Measurements from ENCODE around the gene CCDC154. TPM values are rescaled to one million over a fixed set of nuclear protein-coding genes. Genes with fewer than 3 reads are reported as not detected.

Gene CCDC154
- total RNA-seq, 4 donors from 2014 or later, result 0.34 to 3.5 (median 0.39) TPM; not detected in 1

DNA sequence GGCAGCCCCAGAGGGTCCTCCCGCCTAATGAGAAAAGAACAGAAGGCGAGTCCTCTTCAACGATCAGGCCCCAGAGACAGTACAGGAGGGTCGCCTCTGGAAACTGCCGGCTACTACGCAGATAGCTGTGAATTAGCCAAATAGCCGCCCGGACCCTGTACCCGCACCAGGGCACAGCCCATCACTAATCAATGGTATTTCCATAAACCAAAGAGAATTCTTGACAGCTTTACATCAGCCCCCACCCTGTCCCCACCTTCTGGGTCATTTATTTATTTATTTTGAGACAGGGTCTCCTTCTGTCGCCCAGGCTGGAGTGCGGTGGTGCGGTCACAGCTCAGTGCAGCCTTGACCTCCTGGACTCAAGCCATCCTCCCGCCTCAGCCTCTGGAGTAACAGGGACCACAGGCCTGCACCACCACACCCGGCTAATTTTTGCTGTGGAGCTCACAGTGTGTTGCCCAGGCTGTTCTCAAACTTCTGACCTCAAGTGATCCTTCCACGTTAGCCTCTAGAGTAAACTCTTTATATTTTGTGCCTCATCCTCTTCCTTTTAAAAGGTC is 31.3 kb upstream of the CCDC154 start:
- WGBS, result 59% methylated on average over 15 of the region's 15 CpGs
- Histone ChIP-seq H3K9me3 (no peaks in the 10 kb centered on the region), H3K4me3 (peak overlapping the region; percentile 89), H3K4me1 (peaks cover 34% of the 10 kb centered on the region), H3K36me3 (no peaks in the 10 kb centered on the region), H3K27ac (peak overlapping the region; percentile 87), H3K27me3 (no peaks in the 10 kb centered on the region)
- DNase-seq (ENCODE audit: low spot score in 2 of 2), result no peak
- no peak for TF ChIP-seq CTCF (IDR thresholded peaks at IDR 0.05)
- TF ChIP-seq POLR2A (IDR thresholded peaks at IDR 0.05), result no peak
- no peak for TF ChIP-seq EP300 (IDR thresholded peaks at IDR 0.05)
- TF ChIP-seq POLR2AphosphoS5 (IDR thresholded peaks at IDR 0.05), result no peak

- peaks cover 40% of the 10 kb centered on the region for H3K4me1 ChIP-seq
- 0% methylated on average over 37 of the region's 99 CpGs for WGBS
Observed at GRCh38 chr16:1474796-1475551, 30.6 kb upstream of the CCDC154 start, which contains the start of gene CLCN7. Gene CLCN7 (minus strand): TSS chr16:1475028. CDS start chr16:1474974, 54 bp downstream.

GRCh38 chr16:1474082-1474795 is 29.9 kb upstream of the CCDC154 start:
- no peak for DNase-seq (ENCODE audit: low spot score in 2 of 2)

More at GRCh38 chr16:1474796-1475551, 30.6 kb upstream of the CCDC154 start, which contains the start of gene CLCN7:
- peak within 1 kb of the TSS; percentile 87 for H3K27ac ChIP-seq
- H3K27me3 ChIP-seq, result no peaks in the 10 kb centered on the region
- TF ChIP-seq POLR2A (IDR thresholded peaks at IDR 0.05) (peak; percentile 43 to 85), EP300 (IDR thresholded peaks at IDR 0.05) (no peak), POLR2AphosphoS5 (IDR thresholded peaks at IDR 0.05) (peak; percentile 54 to 91 (median 86))
- no peaks in the 10 kb centered on the region for H3K9me3 ChIP-seq
- H3K36me3 ChIP-seq, result no peaks in the 10 kb centered on the region
- DNase-seq (ENCODE audit: low spot score in 2 of 2), result peak; percentile 93 to 96
- peak within 1 kb of the TSS; percentile 89 for H3K4me3 ChIP-seq

GRCh38 chr16:1472974-1473373 is 28.6 kb upstream of the CCDC154 start:
- no peaks in the 10 kb centered on the region for H3K9me3 ChIP-seq
- H3K27ac ChIP-seq, result no peak overlapping the region
- 66% methylated on average over 3 of the region's 3 CpGs for WGBS
- no peak overlapping the region for H3K4me3 ChIP-seq
- peaks cover 44% of the 10 kb centered on the region for H3K4me1 ChIP-seq
- no peak for DNase-seq (ENCODE audit: low spot score in 2 of 2)
- no peak for TF ChIP-seq POLR2AphosphoS5 (IDR thresholded peaks at IDR 0.05)
- no peak for TF ChIP-seq POLR2A (IDR thresholded peaks at IDR 0.05)
- no peak for TF ChIP-seq CTCF (IDR thresholded peaks at IDR 0.05)
- H3K27me3 ChIP-seq, result no peaks in the 10 kb centered on the region
- no peaks in the 10 kb centered on the region for H3K36me3 ChIP-seq

More at GRCh38 chr16:1474082-1474795, 29.9 kb upstream of the CCDC154 start:
- Histone ChIP-seq H3K36me3 (no peaks in the 10 kb centered on the region), H3K27ac (peak overlapping the region; percentile 87), H3K27me3 (no peaks in the 10 kb centered on the region), H3K9me3 (no peaks in the 10 kb centered on the region), H3K4me3 (peak overlapping the region; percentile 89), H3K4me1 (peaks cover 44% of the 10 kb centered on the region)
- 14% methylated on average over 26 of the region's 57 CpGs for WGBS
- TF ChIP-seq POLR2A (IDR thresholded peaks at IDR 0.05) (no peak), POLR2AphosphoS5 (IDR thresholded peaks at IDR 0.05) (no peak), EP300 (IDR thresholded peaks at IDR 0.05) (no peak), CTCF (IDR thresholded peaks at IDR 0.05) (no peak)

DNA sequence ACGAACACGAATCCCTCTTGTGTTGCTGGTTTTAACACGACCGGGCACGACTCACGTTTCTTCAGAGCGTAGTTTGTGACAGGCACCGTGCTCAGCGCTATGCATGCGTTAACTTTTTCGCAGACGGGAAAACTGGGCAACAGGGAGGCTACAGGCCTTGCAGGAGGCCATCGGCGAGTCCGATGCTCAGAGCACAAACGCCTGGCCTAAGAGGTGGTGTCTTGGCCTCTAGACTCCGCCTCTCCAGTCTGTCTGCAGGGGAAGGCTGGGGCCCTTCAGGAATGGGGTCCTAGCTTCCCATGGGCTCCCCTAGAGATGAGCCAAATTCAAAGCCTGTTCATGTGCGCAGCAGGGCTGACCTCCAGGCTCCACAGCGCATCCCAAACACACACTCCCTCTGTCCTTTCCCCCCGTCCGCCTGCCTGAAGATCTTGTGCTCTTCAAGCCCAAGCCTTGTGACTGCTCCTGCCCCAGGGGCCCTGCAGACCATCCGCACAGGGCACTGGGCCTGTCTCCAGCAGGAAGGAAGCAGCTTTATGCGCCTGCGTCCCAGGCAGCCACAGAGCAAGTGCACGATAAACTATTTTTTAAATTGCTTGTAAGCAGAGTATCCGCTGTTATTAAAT is 27.3 kb upstream of the CCDC154 start:
- Histone ChIP-seq H3K9me3 (no peaks in the 10 kb centered on the region), H3K27me3 (no peaks in the 10 kb centered on the region), H3K4me3 (no peak overlapping the region), H3K4me1 (peaks cover 44% of the 10 kb centered on the region), H3K27ac (peak overlapping the region; percentile 20), H3K36me3 (no peaks in the 10 kb centered on the region)
- WGBS, result 78% methylated on average over 22 of the region's 26 CpGs
- TF ChIP-seq POLR2A (IDR thresholded peaks at IDR 0.05), result no peak
- TF ChIP-seq CTCF (IDR thresholded peaks at IDR 0.05), result no peak
- TF ChIP-seq POLR2AphosphoS5 (IDR thresholded peaks at IDR 0.05), result no peak
- TF ChIP-seq EP300 (IDR thresholded peaks at IDR 0.05), result no peak
- DNase-seq (ENCODE audit: low spot score in 2 of 2), result no peak

Measured in suprapubic skin (tissue), 4 donors.